Spleen (tissue), 7 donors: ENCODE results near the gene TXNDC2.

Experiments used
- POLR2A ChIP-seq, 3 donors: fragments of 450-650 bp; IDR thresholded peaks; one replicate each; pipeline ENCODE4 v1.5.1; 2017; ENCODE audit warnings: antibody characterized with exemption in 3 of 3, mild to moderate bottlenecking in 1 of 3
- TF ChIP-seq, protein P1 (sequence below), 11 experiments: fragments of 200-600 bp in 7 of 11; fragments of 450-650 bp in 4 of 11; sonication (generic) in 4 of 11; IDR thresholded peaks in 8 of 11; conservative IDR thresholded peaks in 3 of 11; 1 replicate in 7 of 11; 2 replicates in 4 of 11; pipeline versions ENCODE4 v1.4.0 to v1.8.0; 2016 to 2021; ENCODE audit warnings: antibody characterized with exemption in 11 of 11, inconsistent platforms in 4 of 11, mild to moderate bottlenecking in 1 of 11
- donor health status: DM: no; HTN: no; CAD: no; lungs with moderate emphysema.
- donor health status: DM: no; HTN: no; CAD: no.
- donor health status: DM: no; HTN: no; CAD: no.

GRCh38 chr18:9839853-9840252, 45.9 kb upstream of the TXNDC2 start:
- TF ChIP-seq, protein P1, sequence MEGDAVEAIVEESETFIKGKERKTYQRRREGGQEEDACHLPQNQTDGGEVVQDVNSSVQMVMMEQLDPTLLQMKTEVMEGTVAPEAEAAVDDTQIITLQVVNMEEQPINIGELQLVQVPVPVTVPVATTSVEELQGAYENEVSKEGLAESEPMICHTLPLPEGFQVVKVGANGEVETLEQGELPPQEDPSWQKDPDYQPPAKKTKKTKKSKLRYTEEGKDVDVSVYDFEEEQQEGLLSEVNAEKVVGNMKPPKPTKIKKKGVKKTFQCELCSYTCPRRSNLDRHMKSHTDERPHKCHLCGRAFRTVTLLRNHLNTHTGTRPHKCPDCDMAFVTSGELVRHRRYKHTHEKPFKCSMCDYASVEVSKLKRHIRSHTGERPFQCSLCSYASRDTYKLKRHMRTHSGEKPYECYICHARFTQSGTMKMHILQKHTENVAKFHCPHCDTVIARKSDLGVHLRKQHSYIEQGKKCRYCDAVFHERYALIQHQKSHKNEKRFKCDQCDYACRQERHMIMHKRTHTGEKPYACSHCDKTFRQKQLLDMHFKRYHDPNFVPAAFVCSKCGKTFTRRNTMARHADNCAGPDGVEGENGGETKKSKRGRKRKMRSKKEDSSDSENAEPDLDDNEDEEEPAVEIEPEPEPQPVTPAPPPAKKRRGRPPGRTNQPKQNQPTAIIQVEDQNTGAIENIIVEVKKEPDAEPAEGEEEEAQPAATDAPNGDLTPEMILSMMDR (IDR thresholded peaks at IDR 0.05 in 8 of 11, conservative IDR thresholded peaks at IDR 0.05 in 3 of 11): no peak
- no peak for TF ChIP-seq POLR2A (IDR thresholded peaks at IDR 0.05)
